Skeletal muscle cell (primary cell): ENCODE results near the gene RRP7A.

Experiments used
- DNase-seq: peaks from one replicate; pipeline ENCODE4 v3.0.0-alpha.2; 2010; ENCODE audit warnings: low read depth
- H3K4me3 ChIP-seq: 2 replicates; pipeline ENCODE4 v1.5.1; 2011; ENCODE audit warnings: low read depth, mild to moderate bottlenecking, control low read depth, low read length, moderate library complexity

The RRP7A gene

GRCh38 chr22:42461511-42461910, 58.1 kb downstream of the RRP7A start:
- H3K4me3 ChIP-seq: no peak overlapping the region
- DNase-seq: no peak
